OCI-LY1 (cell line): Measurements from ENCODE around the gene VSTM4.

Source experiments
- H2AFZ ChIP-seq: fragments of 200-600 bp; sonication (generic), shearing (Covaris generic); 2 replicates; pipeline ENCODE4 v1.6.0; 2014; ENCODE audit warnings: antibody characterized with exemption, mild to moderate bottlenecking, low read length
- H3F3A ChIP-seq: fragments of 200-600 bp; sonication (generic), shearing (Covaris generic); 2 replicates; pipeline ENCODE4 v1.6.0; 2014; ENCODE audit warnings: mild to moderate bottlenecking, antibody characterized with exemption, low read length, moderate library complexity; ENCODE audit not compliant: insufficient read depth
- H3K27ac ChIP-seq: fragments of 200-600 bp; sonication (generic); 2 replicates; pipeline ENCODE4 v1.5.1; 2014; ENCODE audit warnings: low read length, mixed run types, mild to moderate bottlenecking, low read depth; ENCODE audit not compliant: poor library complexity, severe bottlenecking
- H3K27me3 ChIP-seq: fragments of 200-600 bp; sonication (generic); 2 replicates; pipeline ENCODE4 v1.6.0; 2014; ENCODE audit warnings: antibody characterized with exemption, mild to moderate bottlenecking, low read length, moderate library complexity; ENCODE audit not compliant: insufficient read depth
- H3K36me3 ChIP-seq: fragments of 200-600 bp; sonication (generic); 2 replicates; pipeline ENCODE4 v1.6.1; 2014; ENCODE audit warnings: mild to moderate bottlenecking, antibody characterized with exemption, low read length, moderate library complexity, mixed read lengths; ENCODE audit not compliant: insufficient read depth
- H3K4me1 ChIP-seq: fragments of 200-600 bp; sonication (generic); 2 replicates; pipeline ENCODE4 v1.5.1; 2014; ENCODE audit warnings: mild to moderate bottlenecking, low read length, moderate library complexity; ENCODE audit not compliant: insufficient read depth, severe bottlenecking
- H3K4me2 ChIP-seq: fragments of 200-600 bp; sonication (generic), shearing (Covaris generic); 2 replicates; pipeline ENCODE4 v1.6.1; 2014; ENCODE audit warnings: low read length
- H3K4me3 ChIP-seq: fragments of 200-600 bp; sonication (generic); 2 replicates; pipeline ENCODE4 v1.5.1; 2014; ENCODE audit warnings: low read length, low read depth, mild to moderate bottlenecking, mixed read lengths; ENCODE audit not compliant: poor library complexity, severe bottlenecking
- H3K79me2 ChIP-seq: fragments of 200-600 bp; shearing (Covaris generic); 2 replicates; pipeline ENCODE4 v1.6.1; 2016; ENCODE audit warnings: mixed run types, low read length, mixed read lengths; ENCODE audit not compliant: insufficient read depth
- H3K9ac ChIP-seq: fragments of 200-600 bp; sonication (generic), shearing (Covaris generic); 2 replicates; pipeline ENCODE4 v1.6.1; 2014; ENCODE audit warnings: mild to moderate bottlenecking, low read length, mixed read lengths
- H3K9me2 ChIP-seq: fragments of 200-600 bp; sonication (generic), shearing (Covaris generic); 2 replicates; pipeline ENCODE4 v1.6.1; 2014; ENCODE audit warnings: low read depth, mild to moderate bottlenecking, low read length, mixed read lengths
- H3K9me3 ChIP-seq: fragments of 200-600 bp; shearing (Covaris generic); 2 replicates; pipeline ENCODE4 v1.6.1; 2014; ENCODE audit warnings: low read length, mixed read lengths
- H4K20me1 ChIP-seq: fragments of 200-600 bp; sonication (generic), shearing (Covaris generic); 2 replicates; pipeline ENCODE4 v1.6.0; 2016; ENCODE audit warnings: mild to moderate bottlenecking, low read length; ENCODE audit not compliant: insufficient read depth
- EZH2 ChIP-seq: fragments of 200-600 bp; sonication (generic), shearing (Covaris generic); IDR thresholded peaks from 2 replicates; pipeline ENCODE4 v1.8.0; 2017; ENCODE audit warnings: borderline replicate concordance, mixed run types, mild to moderate bottlenecking, antibody characterized with exemption, low read length, moderate library complexity, mixed read lengths
- TF ChIP-seq, protein P1 (sequence below): fragments of 200-600 bp; sonication (generic), shearing (Covaris generic); IDR thresholded peaks from 2 replicates; pipeline ENCODE4 v1.5.1; 2017; ENCODE audit warnings: mild to moderate bottlenecking, antibody characterized with exemption, low read length, moderate library complexity, mixed read lengths

VSTM4 gene

GRCh38 chr10:49120911-49121310 lies 5.6 kb upstream of the VSTM4 start:
- no peak overlapping the region for H2AFZ ChIP-seq
- TF ChIP-seq, protein P1, sequence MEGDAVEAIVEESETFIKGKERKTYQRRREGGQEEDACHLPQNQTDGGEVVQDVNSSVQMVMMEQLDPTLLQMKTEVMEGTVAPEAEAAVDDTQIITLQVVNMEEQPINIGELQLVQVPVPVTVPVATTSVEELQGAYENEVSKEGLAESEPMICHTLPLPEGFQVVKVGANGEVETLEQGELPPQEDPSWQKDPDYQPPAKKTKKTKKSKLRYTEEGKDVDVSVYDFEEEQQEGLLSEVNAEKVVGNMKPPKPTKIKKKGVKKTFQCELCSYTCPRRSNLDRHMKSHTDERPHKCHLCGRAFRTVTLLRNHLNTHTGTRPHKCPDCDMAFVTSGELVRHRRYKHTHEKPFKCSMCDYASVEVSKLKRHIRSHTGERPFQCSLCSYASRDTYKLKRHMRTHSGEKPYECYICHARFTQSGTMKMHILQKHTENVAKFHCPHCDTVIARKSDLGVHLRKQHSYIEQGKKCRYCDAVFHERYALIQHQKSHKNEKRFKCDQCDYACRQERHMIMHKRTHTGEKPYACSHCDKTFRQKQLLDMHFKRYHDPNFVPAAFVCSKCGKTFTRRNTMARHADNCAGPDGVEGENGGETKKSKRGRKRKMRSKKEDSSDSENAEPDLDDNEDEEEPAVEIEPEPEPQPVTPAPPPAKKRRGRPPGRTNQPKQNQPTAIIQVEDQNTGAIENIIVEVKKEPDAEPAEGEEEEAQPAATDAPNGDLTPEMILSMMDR: no peak
- TF ChIP-seq EZH2: no peak
- no peaks in the 10 kb centered on the region for H3K79me2 ChIP-seq

DNA sequence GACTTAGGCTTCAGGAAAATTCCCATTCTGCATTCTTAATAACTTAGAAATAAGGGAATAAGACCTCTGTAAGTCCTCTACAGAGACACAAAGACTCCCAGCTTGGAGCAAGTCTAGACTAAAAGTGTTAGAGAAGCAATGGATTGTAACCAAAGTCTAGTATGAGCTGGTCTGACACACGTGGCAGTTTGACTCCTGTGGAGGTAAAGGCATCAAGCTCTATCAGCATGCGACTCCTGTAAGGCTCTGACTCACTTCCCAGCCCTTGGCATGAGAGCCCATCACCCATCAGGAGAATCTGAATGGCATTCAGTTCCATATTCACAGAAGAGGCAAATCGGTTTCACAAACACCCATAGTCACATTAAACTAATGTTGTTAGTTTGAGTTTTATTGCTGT lies 4.4 kb upstream of the VSTM4 start:
- Histone ChIP-seq H3K9ac (no peak overlapping the region), H4K20me1 (no peaks in the 10 kb centered on the region), H3K4me1 (no peaks in the 10 kb centered on the region), H3K4me3 (no peak overlapping the region), H3K27ac (no peak overlapping the region), H3F3A (no peaks in the 10 kb centered on the region), H3K27me3 (0 out of 2 replicates have a peak, but pooled peaks cover 2% of the 10 kb centered on the region), H3K9me2 (no peaks in the 10 kb centered on the region), H3K36me3 (no peaks in the 10 kb centered on the region), H3K9me3 (no peaks in the 10 kb centered on the region), H3K4me2 (no peak overlapping the region), H2AFZ (no peak overlapping the region), H3K79me2 (no peaks in the 10 kb centered on the region)
- no peak for TF ChIP-seq EZH2
- TF ChIP-seq, protein P1: no peak

More at GRCh38 chr10:49120911-49121310, 5.6 kb upstream of the VSTM4 start:
- Histone ChIP-seq H3F3A (no peaks in the 10 kb centered on the region), H3K4me1 (no peaks in the 10 kb centered on the region), H3K27ac (no peak overlapping the region), H3K4me2 (no peak overlapping the region), H4K20me1 (no peaks in the 10 kb centered on the region), H3K4me3 (no peak overlapping the region), H3K36me3 (no peaks in the 10 kb centered on the region), H3K9ac (no peak overlapping the region), H3K27me3 (no peaks in the 10 kb centered on the region), H3K9me3 (no peaks in the 10 kb centered on the region), H3K9me2 (no peaks in the 10 kb centered on the region)

DNA sequence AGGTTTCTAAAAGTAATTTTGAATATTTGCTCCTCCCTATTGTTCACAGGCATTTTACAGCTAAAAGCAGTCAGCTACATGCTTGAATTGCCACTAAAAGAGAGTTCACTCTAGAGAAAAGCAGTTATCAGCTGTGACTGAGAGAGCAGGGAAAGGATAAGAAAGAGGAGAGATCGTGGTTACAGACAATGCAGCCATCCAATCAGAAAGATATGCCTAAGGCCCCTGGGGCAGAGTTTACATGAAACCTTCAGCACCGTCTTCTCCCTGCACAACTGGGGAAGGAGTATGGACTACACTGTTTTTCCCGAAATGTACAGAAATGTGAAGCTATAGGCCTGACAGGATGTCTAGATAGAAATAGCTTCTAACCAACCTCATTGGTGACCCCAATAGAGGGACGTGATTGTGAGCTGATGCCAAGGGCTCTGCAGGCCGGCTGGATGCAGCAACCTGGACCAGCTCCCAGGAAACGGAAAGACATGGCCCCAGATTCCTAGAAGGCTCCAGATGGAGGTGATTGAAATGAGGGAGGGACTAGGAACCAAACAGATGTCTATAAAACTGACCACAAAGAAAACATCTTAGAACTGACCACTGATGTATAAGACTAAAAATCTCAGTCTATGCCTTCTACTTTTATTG lies 3.2 kb upstream of the VSTM4 start:
- H3K9ac ChIP-seq: no peak overlapping the region
- no peak overlapping the region for H3K4me2 ChIP-seq
- TF ChIP-seq, protein P1: no peak
- no peak for TF ChIP-seq EZH2
- H4K20me1 ChIP-seq: no peaks in the 10 kb centered on the region
- H3K79me2 ChIP-seq: no peaks in the 10 kb centered on the region
- H3K27me3 ChIP-seq: 0 out of 2 replicates have a peak, but pooled peaks cover 3% of the 10 kb centered on the region
- H2AFZ ChIP-seq: no peak overlapping the region
- H3K36me3 ChIP-seq: no peaks in the 10 kb centered on the region
- no peaks in the 10 kb centered on the region for H3K4me1 ChIP-seq
- H3F3A ChIP-seq: no peaks in the 10 kb centered on the region
- no peaks in the 10 kb centered on the region for H3K9me2 ChIP-seq
- no peak overlapping the region for H3K27ac ChIP-seq
- H3K9me3 ChIP-seq: no peaks in the 10 kb centered on the region
- H3K4me3 ChIP-seq: no peak overlapping the region
